AG09319 (cell line): ENCODE data around the gene ARL6IP4.

Source experiments
- DNase-seq: peaks from one replicate; pipeline ENCODE4 v3.0.0-alpha.2; 2010; ENCODE audit warnings: low read depth; ENCODE audit errors: extremely low read depth
- CTCF ChIP-seq: IDR thresholded peaks from 2 replicates; pipeline ENCODE4 v1.5.1; 2011; ENCODE audit warnings: low read depth, mild to moderate bottlenecking, inconsistent platforms, low read length, moderate library complexity

ARL6IP4 gene

GRCh38 chr12:122999196-122999946 lies 18.9 kb downstream of the ARL6IP4 start:
- no peak for TF ChIP-seq CTCF
- DNase-seq = no peak

GRCh38 chr12:122999986-123000420 lies 19.5 kb downstream of the ARL6IP4 start:
- no peak for DNase-seq
- TF ChIP-seq CTCF = no peak

- no peak for DNase-seq
- no peak for TF ChIP-seq CTCF
Measured at GRCh38 chr12:123000578-123000977, 20.1 kb downstream of the ARL6IP4 start.

- DNase-seq = no peak
- TF ChIP-seq CTCF = no peak
Measured at GRCh38 chr12:123001464-123001863, 21.0 kb downstream of the ARL6IP4 start.

GRCh38 chr12:123003257-123003656 lies 22.8 kb downstream of the ARL6IP4 start:
- TF ChIP-seq CTCF = no peak
- DNase-seq = no peak

GRCh38 chr12:123004287-123004686 lies 23.8 kb downstream of the ARL6IP4 start:
- no peak for DNase-seq
- TF ChIP-seq CTCF = no peak

GRCh38 chr12:123005081-123005626 lies 24.7 kb downstream of the ARL6IP4 start:
- TF ChIP-seq CTCF = no peak

More at GRCh38 chr12:123005081-123005626, 24.7 kb downstream of the ARL6IP4 start:
- no peak for DNase-seq
